OCI-LY7 (cell line): ENCODE results near the gene CDK2AP2.

Experiments used
- CTCF ChIP-seq: fragments of 200-600 bp; sonication (generic); conservative IDR thresholded peaks from 2 replicates; pipeline ENCODE4 v1.5.1; 2014; ENCODE audit warnings: mild to moderate bottlenecking, antibody characterized with exemption, low read length, moderate library complexity, mixed read lengths
- EZH2phosphoT487 ChIP-seq: fragments of 200-600 bp; sonication (generic); IDR thresholded peaks from 2 replicates; pipeline ENCODE4 v1.6.1; 2018; ENCODE audit warnings: low read depth, borderline replicate concordance, mild to moderate bottlenecking, mixed run types, antibody characterized with exemption, low read length, moderate library complexity, mixed read lengths

GRCh38 chr11:67464411-67465188 lies 43.4 kb downstream of the CDK2AP2 start:
- TF ChIP-seq CTCF (no peak), EZH2phosphoT487 (no peak)
